ENCODE measurements around the gene KDM2B. TPM values are rescaled to one million over a fixed set of nuclear protein-coding genes. Genes with fewer than 3 reads are reported as not detected.

The KDM2B gene
- total RNA-seq, 4 donors from 2014 or later: 13.6 to 23.5 (median 20.0) TPM

DNA sequence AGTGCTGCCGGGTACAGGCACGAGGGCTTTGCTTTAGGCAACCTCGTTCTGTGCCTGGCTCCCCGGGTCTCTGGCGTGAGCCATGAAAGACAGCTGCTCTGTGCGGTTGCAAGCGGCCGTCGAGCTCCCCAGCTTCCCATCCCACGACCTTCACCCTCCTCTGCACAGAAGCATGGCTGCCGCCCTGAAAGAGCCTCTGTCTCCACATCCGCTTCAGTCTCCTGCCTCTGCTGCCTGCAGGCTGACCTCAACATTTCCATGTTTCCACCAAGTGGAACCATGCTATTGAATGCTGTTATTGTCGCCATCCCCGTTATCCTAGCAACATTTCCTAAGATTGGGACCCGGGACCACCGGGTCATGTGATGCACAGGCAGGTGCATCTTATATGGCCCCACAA, 57.1 kb downstream of the KDM2B start:
- intact Hi-C loops (cut with DNase I): no loop called here
- no peak for DNase-seq (ENCODE audit: extremely low spot score)
- H3K4me3 ChIP-seq: no peak overlapping the region
- no peak overlapping the region for H3K27ac ChIP-seq (replicated peaks in 1 of 4)
- no peaks in the 10 kb centered on the region for H3K27me3 ChIP-seq
- TF ChIP-seq, protein P1, sequence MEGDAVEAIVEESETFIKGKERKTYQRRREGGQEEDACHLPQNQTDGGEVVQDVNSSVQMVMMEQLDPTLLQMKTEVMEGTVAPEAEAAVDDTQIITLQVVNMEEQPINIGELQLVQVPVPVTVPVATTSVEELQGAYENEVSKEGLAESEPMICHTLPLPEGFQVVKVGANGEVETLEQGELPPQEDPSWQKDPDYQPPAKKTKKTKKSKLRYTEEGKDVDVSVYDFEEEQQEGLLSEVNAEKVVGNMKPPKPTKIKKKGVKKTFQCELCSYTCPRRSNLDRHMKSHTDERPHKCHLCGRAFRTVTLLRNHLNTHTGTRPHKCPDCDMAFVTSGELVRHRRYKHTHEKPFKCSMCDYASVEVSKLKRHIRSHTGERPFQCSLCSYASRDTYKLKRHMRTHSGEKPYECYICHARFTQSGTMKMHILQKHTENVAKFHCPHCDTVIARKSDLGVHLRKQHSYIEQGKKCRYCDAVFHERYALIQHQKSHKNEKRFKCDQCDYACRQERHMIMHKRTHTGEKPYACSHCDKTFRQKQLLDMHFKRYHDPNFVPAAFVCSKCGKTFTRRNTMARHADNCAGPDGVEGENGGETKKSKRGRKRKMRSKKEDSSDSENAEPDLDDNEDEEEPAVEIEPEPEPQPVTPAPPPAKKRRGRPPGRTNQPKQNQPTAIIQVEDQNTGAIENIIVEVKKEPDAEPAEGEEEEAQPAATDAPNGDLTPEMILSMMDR (IDR thresholded peaks at IDR 0.05): no peak
- TF ChIP-seq POLR2AphosphoS5 (IDR thresholded peaks at IDR 0.05): no peak
- TF ChIP-seq EP300 (IDR thresholded peaks at IDR 0.05): no peak
- TF ChIP-seq POLR2A (IDR thresholded peaks at IDR 0.05; ENCODE audit: low read depth): no peak
- WGBS: 83% methylated on average over 7 of the region's 16 CpGs
- H3K36me3 ChIP-seq: peaks cover 0 to 34% (median 18%) of the 10 kb centered on the region in 4 donors
- H3K4me1 ChIP-seq: peaks cover 0 to 19% (median 13%) of the 10 kb centered on the region in 4 donors
- no peaks in the 10 kb centered on the region for H3K9me3 ChIP-seq

DNA sequence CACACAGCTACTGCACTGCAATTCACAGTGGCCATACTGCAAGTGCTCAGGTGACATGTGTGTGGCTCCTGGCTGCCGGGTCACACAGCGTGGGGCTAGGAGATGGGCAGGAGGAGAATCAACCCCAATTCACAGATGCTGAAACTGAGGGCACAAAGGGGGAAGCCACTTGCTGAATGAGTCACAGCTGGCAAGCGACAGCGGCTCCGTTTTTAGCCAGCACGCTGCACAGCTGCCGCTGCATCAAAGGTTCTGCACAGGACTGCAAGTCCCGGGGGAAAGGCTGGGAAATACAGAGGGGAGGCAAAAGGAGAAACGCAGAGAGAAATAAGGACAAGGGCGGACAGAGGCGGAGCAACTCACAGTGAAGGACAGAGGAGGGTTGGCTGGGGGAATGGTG, 57.9 kb downstream of the KDM2B start:
- Histone ChIP-seq H3K36me3 (peaks cover 0 to 33% (median 19%) of the 10 kb centered on the region in 4 donors), H3K27me3 (no peaks in the 10 kb centered on the region), H3K4me3 (no peak overlapping the region), H3K4me1 (peaks cover 5 to 24% (median 15%) of the 10 kb centered on the region in 4 donors), H3K27ac (replicated peaks in 1 of 4) (no peak overlapping the region), H3K9me3 (no peaks in the 10 kb centered on the region)
- intact Hi-C loops (cut with DNase I): no loop called here
- 85% methylated on average over 11 of the region's 11 CpGs for WGBS
- DNase-seq (ENCODE audit: extremely low spot score): no peak
- TF ChIP-seq POLR2AphosphoS5 (IDR thresholded peaks at IDR 0.05) (no peak), POLR2A (IDR thresholded peaks at IDR 0.05; ENCODE audit: low read depth) (no peak), EP300 (IDR thresholded peaks at IDR 0.05) (no peak)
- TF ChIP-seq, protein P1 (IDR thresholded peaks at IDR 0.05): no peak

DNA sequence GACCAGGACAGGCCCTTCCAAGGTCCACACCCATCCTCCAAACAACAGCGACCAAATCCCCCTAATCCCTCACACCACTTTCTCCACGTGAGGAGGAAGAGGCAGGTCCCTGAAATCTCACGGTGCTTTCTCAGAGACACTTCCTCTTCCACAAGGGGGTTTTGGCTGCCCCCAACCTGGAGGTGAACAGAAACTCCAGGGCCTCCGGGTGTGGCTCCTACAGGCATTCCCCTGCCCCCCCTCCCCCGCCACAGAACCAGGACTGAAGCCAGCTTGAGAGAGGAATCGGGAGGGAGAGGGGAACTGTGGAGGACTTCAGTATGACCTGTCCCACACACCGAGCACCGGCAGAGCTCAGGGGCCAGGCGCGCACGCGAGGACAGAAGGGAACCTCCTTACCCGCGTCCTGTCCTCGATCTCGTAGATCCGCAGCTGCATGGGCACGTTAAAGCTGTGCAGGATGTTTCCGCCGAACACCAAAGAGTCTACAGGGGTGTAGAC, 60.2 kb downstream of the KDM2B start:
- H3K36me3 ChIP-seq: peaks cover 0 to 29% (median 15%) of the 10 kb centered on the region in 4 donors
- no peaks in the 10 kb centered on the region for H3K9me3 ChIP-seq
- no peak overlapping the region for H3K27ac ChIP-seq (replicated peaks in 1 of 4)
- 75% methylated on average over 14 of the region's 20 CpGs for WGBS
- TF ChIP-seq EP300 (IDR thresholded peaks at IDR 0.05) (no peak), POLR2A (IDR thresholded peaks at IDR 0.05; ENCODE audit: low read depth) (no peak), POLR2AphosphoS5 (IDR thresholded peaks at IDR 0.05) (no peak)
- TF ChIP-seq, protein P1 (IDR thresholded peaks at IDR 0.05): no peak
- H3K27me3 ChIP-seq: no peaks in the 10 kb centered on the region
- H3K4me1 ChIP-seq: peaks cover 7 to 24% (median 15%) of the 10 kb centered on the region in 4 donors
- intact Hi-C loops (cut with DNase I): no loop called here
- DNase-seq (ENCODE audit: extremely low spot score): no peak
- H3K4me3 ChIP-seq: no peak overlapping the region

DNA sequence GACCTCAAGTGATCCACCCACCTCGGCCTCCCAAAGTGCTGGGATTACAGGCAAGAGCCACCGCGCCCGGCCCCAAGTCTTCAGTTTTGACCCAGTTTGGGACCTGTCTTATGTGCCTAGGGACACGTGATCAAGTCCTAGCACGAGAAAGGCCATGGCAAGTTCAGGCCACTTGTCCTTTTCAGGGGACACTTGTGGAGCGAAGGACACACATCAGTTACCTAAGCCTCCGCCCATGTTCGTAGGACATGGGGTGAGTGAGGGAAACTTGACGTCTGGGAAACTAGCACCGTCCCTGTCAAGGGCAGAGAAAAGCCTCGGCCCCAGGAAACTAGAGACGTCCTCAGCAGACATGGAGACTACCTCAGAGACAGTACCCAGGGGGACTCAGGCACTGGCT, 60.7 kb downstream of the KDM2B start:
- DNase-seq (ENCODE audit: extremely low spot score): no peak
- peaks cover 7 to 24% (median 16%) of the 10 kb centered on the region in 4 donors for H3K4me1 ChIP-seq
- 88% methylated on average over 11 of the region's 13 CpGs for WGBS
- no peaks in the 10 kb centered on the region for H3K9me3 ChIP-seq
- intact Hi-C loops (cut with DNase I): no loop called here
- TF ChIP-seq EP300 (IDR thresholded peaks at IDR 0.05) (no peak), POLR2A (IDR thresholded peaks at IDR 0.05; ENCODE audit: low read depth) (no peak), POLR2AphosphoS5 (IDR thresholded peaks at IDR 0.05) (no peak)
- TF ChIP-seq, protein P1 (IDR thresholded peaks at IDR 0.05): no peak
- no peak overlapping the region for H3K4me3 ChIP-seq
- peaks cover 0 to 24% (median 15%) of the 10 kb centered on the region in 4 donors for H3K36me3 ChIP-seq
- H3K27ac ChIP-seq (replicated peaks in 1 of 4): no peak overlapping the region
- no peaks in the 10 kb centered on the region for H3K27me3 ChIP-seq

DNA sequence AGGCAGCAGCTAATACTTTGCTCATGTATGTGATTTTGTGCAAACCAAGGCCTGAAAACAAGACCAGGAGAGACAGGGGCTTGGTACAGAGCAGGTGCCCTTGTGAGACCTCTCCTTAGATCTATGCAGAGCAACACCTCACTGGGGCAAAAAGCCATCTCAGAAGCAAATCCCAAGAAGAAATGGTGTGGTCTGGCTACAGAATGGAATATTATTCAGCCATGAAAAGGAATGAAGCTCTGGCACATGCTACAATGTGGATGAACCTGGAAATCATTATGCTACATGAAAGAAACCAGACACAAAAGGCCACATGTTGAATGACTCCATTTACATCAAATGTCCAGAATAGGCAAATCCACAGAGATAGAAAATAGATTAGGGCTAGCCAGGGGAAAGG, 61.6 kb downstream of the KDM2B start:
- Histone ChIP-seq H3K27ac (replicated peaks in 1 of 4) (no peak overlapping the region), H3K27me3 (no peaks in the 10 kb centered on the region), H3K4me1 (peaks cover 7 to 24% (median 16%) of the 10 kb centered on the region in 4 donors), H3K36me3 (peaks cover 0 to 23% (median 13%) of the 10 kb centered on the region in 4 donors), H3K9me3 (no peaks in the 10 kb centered on the region), H3K4me3 (no peak overlapping the region)
- intact Hi-C loops (cut with DNase I): no loop called here
- no peak for TF ChIP-seq EP300 (IDR thresholded peaks at IDR 0.05)
- TF ChIP-seq, protein P1 (IDR thresholded peaks at IDR 0.05): no peak
- TF ChIP-seq POLR2AphosphoS5 (IDR thresholded peaks at IDR 0.05): no peak
- TF ChIP-seq POLR2A (IDR thresholded peaks at IDR 0.05; ENCODE audit: low read depth): no peak
- no peak for DNase-seq (ENCODE audit: extremely low spot score)

All from esophagus muscularis mucosa (tissue), 4 donors.